Esophagus muscularis mucosa (tissue), 3 donors: Measurements from ENCODE around the gene PCID2.

Experiments used
- CTCF ChIP-seq, 3 experiments: fragments of 200-600 bp in 2 of 3; fragments of 450-650 bp in 1 of 3; sonication (generic) in 2 of 3; IDR thresholded peaks; one replicate each; pipeline ENCODE4 v1.5.1; 2017 to 2019; ENCODE audit warnings: antibody characterized with exemption in 3 of 3, mild to moderate bottlenecking in 2 of 3, moderate library complexity in 1 of 3
- EP300 ChIP-seq: sonication (generic); formaldehyde crosslinking; IDR thresholded peaks from one replicate; pipeline ENCODE4 v1.6.1; 2017; ENCODE audit warnings: antibody characterized with exemption

- TF ChIP-seq CTCF (IDR thresholded peaks at IDR 0.05) (no peak), EP300 (no peak)
These were observed 38.9 kb downstream of the PCID2 start for GRCh38 chr13:113169277-113170272.
